K562 (cell line): ENCODE results near the gene NME7. TPM values are rescaled to one million over a fixed set of nuclear protein-coding genes. Genes with fewer than 3 reads are reported as not detected.
A peak's percentile ranks its signal among the peaks of the same experiment; 100 is the strongest.

Experiments used
- ARNT ChIP-seq, 2 experiments: fragments of 450-650 bp; IDR thresholded peaks; 2 replicates each; pipeline ENCODE4 v1.6.1; 2016; ENCODE audit warnings: mild to moderate bottlenecking in 1 of 2
- CBFB ChIP-seq: sonication (generic); formaldehyde crosslinking; IDR thresholded peaks from 2 replicates; pipeline ENCODE4 v1.4.0; 2020; ENCODE audit warnings: mild to moderate bottlenecking, missing genetic modification reagents
- CC2D1A ChIP-seq: fragments of 450-650 bp; IDR thresholded peaks from 2 replicates; pipeline ENCODE4 v1.6.1; 2017; ENCODE audit warnings: mild to moderate bottlenecking
- FOXJ2 ChIP-seq: fragments of 200-800 bp; sonication (Bioruptor generic); IDR thresholded peaks from 2 replicates; pipeline ENCODE4 v1.6.1; 2016; ENCODE audit warnings: missing genetic modification characterization, missing compliant biosample characterization
- GTF2E2 ChIP-seq: fragments of 200-800 bp; sonication (Bioruptor generic); IDR thresholded peaks from 2 replicates; pipeline ENCODE4 v1.6.1; 2016; ENCODE audit warnings: missing genetic modification characterization, missing compliant biosample characterization
- HDAC3 ChIP-seq: fragments of 450-650 bp; IDR thresholded peaks from 2 replicates; pipeline ENCODE4 v1.6.1; 2018; ENCODE audit warnings: borderline replicate concordance, mild to moderate bottlenecking, moderate library complexity; ENCODE audit not compliant: partially characterized antibody
- JUND ChIP-seq, 2 experiments: IDR thresholded peaks; 2 replicates in 1 of 2; 3 replicates in 1 of 2; pipeline ENCODE4 v1.6.1; 2011; ENCODE audit warnings: borderline replicate concordance in 2 of 2, low read depth in 2 of 2, low read length in 2 of 2, improper control_type of control experiment in 1 of 2, missing biosample characterization in 1 of 2, missing genetic modification characterization in 1 of 2, missing genetic modification reagents in 1 of 2
- POLR2H ChIP-seq: IDR thresholded peaks from 2 replicates; pipeline ENCODE4 v1.6.1; 2016; ENCODE audit warnings: missing genetic modification characterization, low read depth, mild to moderate bottlenecking, control low read depth, missing compliant biosample characterization, moderate library complexity
- RBM17 ChIP-seq: fragments of 200-400 bp; formaldehyde crosslinking; IDR thresholded peaks from 2 replicates; pipeline ENCODE4 v1.6.1; 2017; ENCODE audit warnings: low read depth, mild to moderate bottlenecking, low read length, borderline replicate concordance
- SMAD4 ChIP-seq: fragments of 250-450 bp; sonication (Bioruptor Pico); conservative IDR thresholded peaks from 2 replicates; pipeline ENCODE4 v1.8.0; 2021; ENCODE audit warnings: inconsistent platforms, mild to moderate bottlenecking, moderate library complexity
- ZNF589 ChIP-seq: fragments of 200-800 bp; sonication (Bioruptor generic); IDR thresholded peaks from 2 replicates; pipeline ENCODE4 v1.6.1; 2016; ENCODE audit warnings: low read depth, missing genetic modification characterization, missing compliant biosample characterization
- polyA plus RNA-seq, 8 experiments: library from polyadenylated mRNA; depleted of rRNA in 4 of 8; stranded (reverse) in 5 of 8; unstranded in 3 of 8; fragments of >200 nt; fragmentation: Nextera tagmentation in 2 of 8; fragmentation: Illumina TruSeq in 1 of 8; extraction: Ambion mirVana in 2 of 8; extraction: Trizol in 1 of 8; gene quantifications; 2 replicates each; pipeline versions ENCODE4 v1.2.1 to v1.2.3, GENCODE V29; 2011 to 2014; ENCODE audit warnings: inconsistent platforms in 1 of 8, missing spikeins in 1 of 8
- total RNA-seq, 7 experiments: library from RNA; depleted of rRNA in 6 of 7; stranded (reverse); fragments of >200 nt in 6 of 7; fragmentation: Illumina TruSeq in 2 of 7; extraction: Trizol in 2 of 7; gene quantifications; 2 replicates each; pipeline versions ENCODE4 v1.2.1 to v1.2.3, GENCODE V29; 2011 to 2021; ENCODE audit warnings: low replicate concordance in 1 of 7
- TF ChIP-seq, protein P1 (sequence below): fragments of 450-650 bp; IDR thresholded peaks from 2 replicates; pipeline ENCODE4 v1.6.1; 2017; ENCODE audit warnings: antibody characterized with exemption, mild to moderate bottlenecking
- TF ChIP-seq, protein P2 (sequence below), 2 experiments: fragments of 450-650 bp in 1 of 2; sonication (generic) in 1 of 2; formaldehyde crosslinking in 1 of 2; IDR thresholded peaks in 1 of 2; conservative IDR thresholded peaks in 1 of 2; 2 replicates each; pipeline versions ENCODE4 v1.6.1 to v1.8.1; 2016 to 2023; ENCODE audit warnings: mild to moderate bottlenecking in 2 of 2, moderate library complexity in 2 of 2, inconsistent platforms in 1 of 2, missing genetic modification reagents in 1 of 2
- TF ChIP-seq, protein P3 (sequence below): IDR thresholded peaks from 2 replicates; pipeline ENCODE4 v1.6.1; 2012; ENCODE audit warnings: low read depth, low read length, improper control_type of control experiment, borderline replicate concordance
- TF ChIP-seq, protein P4 (sequence below), 3 experiments: IDR thresholded peaks in 2 of 3; conservative IDR thresholded peaks in 1 of 3; 2 replicates each; pipeline ENCODE4 v1.5.1; 2011 to 2012; ENCODE audit warnings: low read length in 3 of 3, mild to moderate bottlenecking in 3 of 3, control low read depth in 2 of 3, improper control_type of control experiment in 1 of 3, inconsistent platforms in 1 of 3, low read depth in 1 of 3, mixed read lengths in 1 of 3, moderate library complexity in 1 of 3; ENCODE audit not compliant: insufficient read depth in 2 of 3

NME7 gene
- total and polyA plus RNA-seq, 9 of the 15 experiments (the other 6 are each of a cell fraction or from before 2014, with no cell fraction given), result 7.9 to 43.2 (median 23.9) TPM

DNA sequence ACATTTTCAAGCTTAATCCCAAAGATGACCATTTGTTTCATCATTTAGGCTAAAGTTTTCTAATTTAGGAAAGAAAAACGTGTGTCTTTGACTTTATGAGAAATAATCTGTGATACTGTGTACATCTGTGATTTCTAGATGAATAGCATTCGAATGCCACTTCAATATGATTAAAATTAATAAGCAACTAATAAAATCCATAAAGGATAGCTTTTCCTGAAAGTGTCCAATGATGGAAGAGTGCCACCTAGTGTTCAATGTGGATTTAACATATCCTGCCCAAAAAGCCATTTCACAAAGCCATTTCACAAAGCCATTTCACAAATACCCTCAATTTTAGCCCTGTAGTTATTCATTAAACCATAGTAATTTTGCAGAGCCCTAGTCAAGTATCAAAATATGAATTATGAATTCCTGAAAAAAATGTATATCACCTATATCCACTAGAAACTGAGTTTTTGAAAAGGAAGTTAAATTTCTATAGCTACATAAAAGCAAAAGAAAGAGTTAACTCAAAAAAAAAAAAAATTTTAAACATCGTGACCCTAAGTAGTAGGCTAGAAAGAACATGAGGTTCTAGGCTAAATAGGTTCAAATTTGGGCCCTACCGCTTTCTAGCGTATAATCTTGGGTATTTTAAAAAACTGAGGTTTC lies 19.1 kb downstream of the NME7 start (continued):
- TF ChIP-seq, protein P1, sequence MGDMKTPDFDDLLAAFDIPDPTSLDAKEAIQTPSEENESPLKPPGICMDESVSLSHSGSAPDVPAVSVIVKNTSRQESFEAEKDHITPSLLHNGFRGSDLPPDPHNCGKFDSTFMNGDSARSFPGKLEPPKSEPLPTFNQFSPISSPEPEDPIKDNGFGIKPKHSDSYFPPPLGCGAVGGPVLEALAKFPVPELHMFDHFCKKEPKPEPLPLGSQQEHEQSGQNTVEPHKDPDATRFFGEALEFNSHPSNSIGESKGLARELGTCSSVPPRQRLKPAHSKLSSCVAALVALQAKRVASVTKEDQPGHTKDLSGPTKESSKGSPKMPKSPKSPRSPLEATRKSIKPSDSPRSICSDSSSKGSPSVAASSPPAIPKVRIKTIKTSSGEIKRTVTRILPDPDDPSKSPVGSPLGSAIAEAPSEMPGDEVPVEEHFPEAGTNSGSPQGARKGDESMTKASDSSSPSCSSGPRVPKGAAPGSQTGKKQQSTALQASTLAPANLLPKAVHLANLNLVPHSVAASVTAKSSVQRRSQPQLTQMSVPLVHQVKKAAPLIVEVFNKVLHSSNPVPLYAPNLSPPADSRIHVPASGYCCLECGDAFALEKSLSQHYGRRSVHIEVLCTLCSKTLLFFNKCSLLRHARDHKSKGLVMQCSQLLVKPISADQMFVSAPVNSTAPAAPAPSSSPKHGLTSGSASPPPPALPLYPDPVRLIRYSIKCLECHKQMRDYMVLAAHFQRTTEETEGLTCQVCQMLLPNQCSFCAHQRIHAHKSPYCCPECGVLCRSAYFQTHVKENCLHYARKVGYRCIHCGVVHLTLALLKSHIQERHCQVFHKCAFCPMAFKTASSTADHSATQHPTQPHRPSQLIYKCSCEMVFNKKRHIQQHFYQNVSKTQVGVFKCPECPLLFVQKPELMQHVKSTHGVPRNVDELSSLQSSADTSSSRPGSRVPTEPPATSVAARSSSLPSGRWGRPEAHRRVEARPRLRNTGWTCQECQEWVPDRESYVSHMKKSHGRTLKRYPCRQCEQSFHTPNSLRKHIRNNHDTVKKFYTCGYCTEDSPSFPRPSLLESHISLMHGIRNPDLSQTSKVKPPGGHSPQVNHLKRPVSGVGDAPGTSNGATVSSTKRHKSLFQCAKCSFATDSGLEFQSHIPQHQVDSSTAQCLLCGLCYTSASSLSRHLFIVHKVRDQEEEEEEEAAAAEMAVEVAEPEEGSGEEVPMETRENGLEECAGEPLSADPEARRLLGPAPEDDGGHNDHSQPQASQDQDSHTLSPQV, result no peak
- TF ChIP-seq ZNF589 (CRISPR knock-in tag) (0 out of 2 replicates have a peak, but pooled peaks have one; percentile 55), FOXJ2 (tag) (no peak), CBFB (CRISPR knock-in tag) (no peak), JUND (IDR thresholded peaks at IDR 0.05; ENCODE audit: borderline replicate concordance, low read depth, low read length) (0 out of 2 replicates have a peak, but pooled peaks have one; percentile 15), JUND (tag; IDR thresholded peaks at IDR 0.05; ENCODE audit: borderline replicate concordance, low read depth, low read length) (no peak), HDAC3 (no peak), ARNT (IDR thresholded peaks at IDR 0.05) (peak in 1 of 2 experiments; percentile 32; a peak in 1 of 4 replicates), GTF2E2 (tag) (0 out of 2 replicates have a peak, but pooled peaks have one; percentile 27), CC2D1A (peak; percentile 71), RBM17 (no peak), POLR2H (tag) (peak; percentile 51; the same call in 1 of the 2 replicates), SMAD4 (no peak)
- TF ChIP-seq, protein P2, sequence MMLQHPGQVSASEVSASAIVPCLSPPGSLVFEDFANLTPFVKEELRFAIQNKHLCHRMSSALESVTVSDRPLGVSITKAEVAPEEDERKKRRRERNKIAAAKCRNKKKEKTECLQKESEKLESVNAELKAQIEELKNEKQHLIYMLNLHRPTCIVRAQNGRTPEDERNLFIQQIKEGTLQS (IDR thresholded peaks at IDR 0.05), result peak; percentile 33; the same call in 1 of the 2 replicates
- TF ChIP-seq, protein P2 (CRISPR knock-in tag; conservative IDR thresholded peaks at IDR 0.05), result no peak
- TF ChIP-seq, protein P3, sequence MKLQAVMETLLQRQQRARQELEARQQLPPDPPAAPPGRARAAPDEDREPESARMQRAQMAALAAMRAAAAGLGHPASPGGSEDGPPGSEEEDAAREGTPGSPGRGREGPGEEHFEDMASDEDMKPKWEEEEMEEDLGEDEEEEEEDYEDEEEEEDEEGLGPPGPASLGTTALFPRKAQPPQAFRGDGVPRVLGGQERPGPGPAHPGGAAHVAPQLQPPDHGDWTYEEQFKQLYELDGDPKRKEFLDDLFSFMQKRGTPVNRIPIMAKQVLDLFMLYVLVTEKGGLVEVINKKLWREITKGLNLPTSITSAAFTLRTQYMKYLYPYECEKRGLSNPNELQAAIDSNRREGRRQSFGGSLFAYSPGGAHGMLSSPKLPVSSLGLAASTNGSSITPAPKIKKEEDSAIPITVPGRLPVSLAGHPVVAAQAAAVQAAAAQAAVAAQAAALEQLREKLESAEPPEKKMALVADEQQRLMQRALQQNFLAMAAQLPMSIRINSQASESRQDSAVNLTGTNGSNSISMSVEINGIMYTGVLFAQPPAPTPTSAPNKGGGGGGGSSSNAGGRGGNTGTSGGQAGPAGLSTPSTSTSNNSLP, result peak; percentile 54; the same call in 1 of the 2 replicates
- TF ChIP-seq, protein P4, sequence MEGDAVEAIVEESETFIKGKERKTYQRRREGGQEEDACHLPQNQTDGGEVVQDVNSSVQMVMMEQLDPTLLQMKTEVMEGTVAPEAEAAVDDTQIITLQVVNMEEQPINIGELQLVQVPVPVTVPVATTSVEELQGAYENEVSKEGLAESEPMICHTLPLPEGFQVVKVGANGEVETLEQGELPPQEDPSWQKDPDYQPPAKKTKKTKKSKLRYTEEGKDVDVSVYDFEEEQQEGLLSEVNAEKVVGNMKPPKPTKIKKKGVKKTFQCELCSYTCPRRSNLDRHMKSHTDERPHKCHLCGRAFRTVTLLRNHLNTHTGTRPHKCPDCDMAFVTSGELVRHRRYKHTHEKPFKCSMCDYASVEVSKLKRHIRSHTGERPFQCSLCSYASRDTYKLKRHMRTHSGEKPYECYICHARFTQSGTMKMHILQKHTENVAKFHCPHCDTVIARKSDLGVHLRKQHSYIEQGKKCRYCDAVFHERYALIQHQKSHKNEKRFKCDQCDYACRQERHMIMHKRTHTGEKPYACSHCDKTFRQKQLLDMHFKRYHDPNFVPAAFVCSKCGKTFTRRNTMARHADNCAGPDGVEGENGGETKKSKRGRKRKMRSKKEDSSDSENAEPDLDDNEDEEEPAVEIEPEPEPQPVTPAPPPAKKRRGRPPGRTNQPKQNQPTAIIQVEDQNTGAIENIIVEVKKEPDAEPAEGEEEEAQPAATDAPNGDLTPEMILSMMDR (IDR thresholded peaks at IDR 0.05 in 2 of 3, conservative IDR thresholded peaks at IDR 0.05 in 1 of 3; ENCODE audit: insufficient read depth in 2 of 3, low read depth in 1 of 3, low read length in 3 of 3), result peak; percentile 43 to 87 (median 68); a peak in 5 of 6 replicates
